IPS DF 6.9 (cell line): ENCODE data around the gene INKA2.

Experiments
- DNase-seq: peaks from one replicate; pipeline ENCODE4 v3.0.0-alpha.2; 2013; ENCODE audit warnings: low read depth, low spot score
- H3K27ac ChIP-seq: one replicate; pipeline ENCODE4 v1.5.1; 2013; ENCODE audit warnings: low read length, control low read depth
- H3K27me3 ChIP-seq: 2 replicates; pipeline ENCODE4 v1.6.1; 2013; ENCODE audit warnings: mild to moderate bottlenecking, low read length; ENCODE audit not compliant: control insufficient read depth, insufficient read depth
- H3K36me3 ChIP-seq: 2 replicates; pipeline ENCODE4 v1.6.1; 2013; ENCODE audit warnings: low read length; ENCODE audit not compliant: control insufficient read depth, insufficient read depth
- H3K4me1 ChIP-seq: 2 replicates; pipeline ENCODE4 v1.6.1; 2013; ENCODE audit warnings: low read length; ENCODE audit not compliant: control insufficient read depth, insufficient read depth
- H3K4me3 ChIP-seq: 2 replicates; pipeline ENCODE4 v1.5.1; 2013; ENCODE audit warnings: mild to moderate bottlenecking, low read length
- H3K9me3 ChIP-seq: 2 replicates; pipeline ENCODE4 v1.6.1; 2013; ENCODE audit warnings: low read length, inconsistent platforms; ENCODE audit not compliant: control insufficient read depth, insufficient read depth
- WGBS: extraction: QIAGEN DNeasy Blood & Tissue Kit; methylation state at CpG from one replicate; pipeline ENCODE4 v1.1.7; 2013; ENCODE audit warnings: mixed read lengths, missing lambda C conversion rate; ENCODE audit not compliant: insufficient read length, insufficient coverage; 5-methylcytosine and 5-hydroxymethylcytosine counted together

Gene INKA2

GRCh38 chr1:111723091-111723806 is 15.9 kb downstream of the INKA2 start:
- no peak for DNase-seq
- no peak overlapping the region for H3K27ac ChIP-seq
- no CpG with 5 or more reads among the region's 7 CpGs for WGBS
- no peak overlapping the region for H3K4me3 ChIP-seq
- no peaks in the 10 kb centered on the region for H3K9me3 ChIP-seq
- H3K4me1 ChIP-seq = peaks cover 19% of the 10 kb centered on the region
- H3K27me3 ChIP-seq = no peaks in the 10 kb centered on the region
- no peaks in the 10 kb centered on the region for H3K36me3 ChIP-seq

- H3K4me3 ChIP-seq = no peak overlapping the region
- no peaks in the 10 kb centered on the region for H3K27me3 ChIP-seq
- no peak overlapping the region for H3K27ac ChIP-seq
- no peak for DNase-seq
- peaks cover 2% of the 10 kb centered on the region; the same call in 1 of the 2 replicates for H3K36me3 ChIP-seq
- peaks cover 19% of the 10 kb centered on the region for H3K4me1 ChIP-seq
- WGBS = no CpG with 5 or more reads among the region's 10 CpGs
- no peaks in the 10 kb centered on the region for H3K9me3 ChIP-seq
Measured at GRCh38 chr1:111720977-111721786, 18.0 kb downstream of the INKA2 start.

GRCh38 chr1:111720274-111720976 is 18.8 kb downstream of the INKA2 start:
- Histone ChIP-seq H3K9me3 (no peaks in the 10 kb centered on the region), H3K27ac (no peak overlapping the region)
- no CpG with 5 or more reads among the region's 7 CpGs for WGBS

GRCh38 chr1:111719674-111720132 is 19.5 kb downstream of the INKA2 start:
- no CpG with 5 or more reads among the region's 4 CpGs for WGBS

More at GRCh38 chr1:111720274-111720976, 18.8 kb downstream of the INKA2 start:
- no peak overlapping the region for H3K4me3 ChIP-seq
- DNase-seq = no peak
- peaks cover 2% of the 10 kb centered on the region; the same call in 1 of the 2 replicates for H3K36me3 ChIP-seq
- H3K27me3 ChIP-seq = no peaks in the 10 kb centered on the region
- peaks cover 19% of the 10 kb centered on the region for H3K4me1 ChIP-seq

GRCh38 chr1:111719135-111719534 is 20.1 kb downstream of the INKA2 start:
- Histone ChIP-seq H3K27me3 (no peaks in the 10 kb centered on the region), H3K4me1 (peaks cover 15% of the 10 kb centered on the region), H3K27ac (no peak overlapping the region), H3K36me3 (peaks cover 2% of the 10 kb centered on the region; the same call in 1 of the 2 replicates), H3K9me3 (no peaks in the 10 kb centered on the region), H3K4me3 (no peak overlapping the region)
- WGBS = no CpG with 5 or more reads among the region's 5 CpGs
- no peak for DNase-seq

More at GRCh38 chr1:111719674-111720132, 19.5 kb downstream of the INKA2 start:
- no peak overlapping the region for H3K4me3 ChIP-seq
- no peak for DNase-seq
- H3K27ac ChIP-seq = no peak overlapping the region
- H3K4me1 ChIP-seq = peaks cover 15% of the 10 kb centered on the region
- H3K36me3 ChIP-seq = peaks cover 2% of the 10 kb centered on the region; the same call in 1 of the 2 replicates
- no peaks in the 10 kb centered on the region for H3K27me3 ChIP-seq
- no peaks in the 10 kb centered on the region for H3K9me3 ChIP-seq

GRCh38 chr1:111717450-111717849 is 21.7 kb downstream of the INKA2 start:
- H3K9me3 ChIP-seq = no peaks in the 10 kb centered on the region
- no peak overlapping the region for H3K27ac ChIP-seq
- no CpG with 5 or more reads among the region's 2 CpGs for WGBS
- no peak overlapping the region for H3K4me3 ChIP-seq
- DNase-seq = no peak
- H3K4me1 ChIP-seq = peaks cover 14% of the 10 kb centered on the region
- H3K36me3 ChIP-seq = peaks cover 2% of the 10 kb centered on the region; the same call in 1 of the 2 replicates
- H3K27me3 ChIP-seq = no peaks in the 10 kb centered on the region

- Histone ChIP-seq H3K4me1 (peaks cover 10% of the 10 kb centered on the region), H3K36me3 (peaks cover 2% of the 10 kb centered on the region; the same call in 1 of the 2 replicates)
Measured at GRCh38 chr1:111716333-111716732, 22.9 kb downstream of the INKA2 start.

GRCh38 chr1:111709986-111710385 is 29.2 kb downstream of the INKA2 start:
- WGBS = no CpG with 5 or more reads among the region's 1 CpG
- DNase-seq = no peak
- H3K27me3 ChIP-seq = no peaks in the 10 kb centered on the region
- H3K4me3 ChIP-seq = no peak overlapping the region
- H3K9me3 ChIP-seq = no peaks in the 10 kb centered on the region
- H3K36me3 ChIP-seq = no peaks in the 10 kb centered on the region; the same call in 1 of the 2 replicates
- H3K27ac ChIP-seq = no peak overlapping the region
- no peaks in the 10 kb centered on the region for H3K4me1 ChIP-seq

More at GRCh38 chr1:111716333-111716732, 22.9 kb downstream of the INKA2 start:
- no peak for DNase-seq
- no peaks in the 10 kb centered on the region for H3K9me3 ChIP-seq
- WGBS = no CpG with 5 or more reads among the region's 3 CpGs
- H3K4me3 ChIP-seq = no peak overlapping the region
- H3K27ac ChIP-seq = no peak overlapping the region
- no peaks in the 10 kb centered on the region for H3K27me3 ChIP-seq

GRCh38 chr1:111707906-111708305 is 31.3 kb downstream of the INKA2 start:
- Histone ChIP-seq H3K27me3 (no peaks in the 10 kb centered on the region), H3K4me1 (no peaks in the 10 kb centered on the region), H3K36me3 (no peaks in the 10 kb centered on the region; the same call in 1 of the 2 replicates), H3K4me3 (no peak overlapping the region), H3K9me3 (no peaks in the 10 kb centered on the region), H3K27ac (no peak overlapping the region)
- no peak for DNase-seq
- WGBS = 100% methylated on average over 1 of the region's 9 CpGs

- DNase-seq = no peak
- Histone ChIP-seq H3K4me1 (no peaks in the 10 kb centered on the region), H3K4me3 (no peak overlapping the region), H3K9me3 (no peaks in the 10 kb centered on the region), H3K27me3 (no peaks in the 10 kb centered on the region), H3K27ac (no peak overlapping the region), H3K36me3 (no peaks in the 10 kb centered on the region; the same call in 1 of the 2 replicates)
- WGBS = no CpG with 5 or more reads among the region's 2 CpGs
Measured at GRCh38 chr1:111706921-111707320, 32.3 kb downstream of the INKA2 start.
